HuH-7.5 (cell line): ENCODE data around the gene STAMBPL1.

Experiments used
- DNase-seq: peaks from one replicate; pipeline ENCODE4 v3.0.0; 2011; ENCODE audit warnings: low spot score

STAMBPL1 gene

DNA sequence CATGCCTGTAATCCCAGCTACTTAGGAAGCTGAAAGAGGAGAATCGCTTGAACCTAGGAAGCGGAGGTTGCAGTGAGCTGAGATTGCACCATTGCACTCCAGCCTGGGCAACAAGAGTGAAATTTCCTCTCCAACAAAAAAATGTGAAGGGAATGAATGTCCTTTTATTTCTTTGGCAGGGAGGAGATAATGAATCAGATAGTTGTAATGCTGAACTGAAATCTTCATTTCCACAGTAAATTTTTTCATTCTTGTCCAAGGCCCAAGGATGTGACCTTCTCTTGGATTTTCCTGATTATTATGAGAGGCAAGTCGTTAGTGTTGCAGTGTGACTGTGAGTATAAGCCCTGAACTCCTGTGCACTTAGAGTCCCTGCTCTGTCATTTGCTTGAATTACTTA is 13.6 kb downstream of the STAMBPL1 start:
- no peak for DNase-seq

- no peak for DNase-seq
These were observed 15.2 kb downstream of the STAMBPL1 start for GRCh38 chr10:88895250-88895649.

DNA sequence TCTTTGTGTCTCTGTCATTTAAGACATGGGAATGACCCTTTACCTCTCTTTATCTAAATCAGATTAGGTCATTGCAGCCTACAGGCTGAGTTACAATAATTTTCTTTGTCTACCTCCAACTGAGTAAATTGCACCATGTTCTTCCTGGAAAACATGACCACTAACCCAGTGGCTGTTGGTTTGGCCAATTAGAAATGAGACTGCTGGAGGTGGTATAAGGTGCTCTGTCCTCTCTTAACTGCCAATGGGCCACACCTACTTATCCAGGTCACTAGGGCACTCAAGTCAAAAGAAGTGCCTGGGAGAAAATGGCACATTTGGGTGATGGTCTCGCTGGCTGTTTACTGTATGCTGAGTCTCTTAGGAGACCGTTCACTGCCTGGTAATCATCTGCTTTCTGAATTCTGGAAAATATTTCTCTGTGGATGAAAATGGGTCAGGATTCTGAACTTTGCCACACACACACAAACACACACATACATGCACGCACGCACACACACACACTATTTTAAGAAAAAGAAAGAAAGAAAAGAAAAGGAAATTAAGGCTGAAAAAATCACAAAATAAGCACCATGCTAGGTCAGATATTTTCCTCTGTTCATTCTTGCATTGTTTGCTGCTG is 16.4 kb downstream of the STAMBPL1 start:
- peak; percentile 16 for DNase-seq

DNA sequence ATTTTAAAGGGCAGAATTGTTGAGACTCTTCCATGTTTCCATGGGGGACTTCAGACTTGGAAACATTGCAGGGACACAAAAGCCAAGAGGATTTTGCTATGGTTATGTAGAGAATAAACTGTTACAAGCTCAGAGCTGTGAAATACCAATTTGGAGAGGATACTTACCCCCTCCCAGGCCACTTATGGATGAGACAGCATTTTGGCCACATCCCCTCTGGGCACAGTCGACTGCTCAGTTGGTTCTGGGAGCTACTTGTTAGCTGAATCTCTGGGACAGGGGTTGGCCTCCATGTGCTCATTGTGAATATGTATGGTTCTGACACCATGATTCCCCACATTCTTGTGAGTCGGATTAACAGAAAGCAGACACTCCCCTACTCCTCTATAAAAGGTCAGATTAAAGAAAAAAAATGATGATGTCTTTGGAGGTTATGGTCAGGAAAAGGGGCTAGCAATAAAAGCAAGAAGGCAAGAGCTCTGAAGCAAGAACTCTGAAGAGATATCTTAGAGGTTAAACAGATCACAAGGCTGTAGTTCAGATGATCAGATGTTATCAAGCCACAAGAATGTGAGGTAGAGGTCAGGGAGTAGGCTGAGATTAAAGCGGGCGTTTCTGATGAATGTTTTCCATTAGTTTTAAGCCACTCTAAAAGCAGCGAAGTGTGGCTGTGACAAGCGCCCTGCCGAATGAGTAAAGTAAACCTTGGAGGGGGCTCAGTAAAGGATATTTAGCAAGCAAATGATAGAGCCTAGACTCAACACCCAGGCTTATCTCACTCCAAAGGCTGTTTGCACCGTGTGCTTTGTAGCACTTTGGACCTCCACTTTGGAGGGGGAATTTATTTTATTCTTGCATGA is 17.2 kb downstream of the STAMBPL1 start:
- DNase-seq: no peak

- DNase-seq: no peak
These were observed 18.7 kb downstream of the STAMBPL1 start for GRCh38 chr10:88898727-88899126.

DNA sequence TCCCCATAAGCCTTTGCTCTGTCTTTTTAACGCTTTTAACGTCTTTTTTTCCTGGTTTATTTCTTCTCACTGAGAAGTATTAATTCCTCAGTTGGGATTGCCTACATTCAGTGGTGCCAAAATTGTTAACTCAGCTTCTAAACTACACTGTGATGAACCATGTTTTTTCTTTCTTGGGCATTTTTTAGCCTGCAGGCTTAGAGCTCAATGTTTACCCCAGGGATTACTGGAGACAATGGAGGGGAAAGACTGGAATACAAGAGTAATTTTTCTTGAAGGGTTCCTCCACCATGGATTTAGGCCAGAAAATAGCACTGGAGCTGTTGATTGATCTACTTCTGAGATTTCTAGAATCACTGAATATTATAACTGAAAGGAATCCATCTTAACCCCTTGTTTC is 19.8 kb downstream of the STAMBPL1 start:
- no peak for DNase-seq

DNA sequence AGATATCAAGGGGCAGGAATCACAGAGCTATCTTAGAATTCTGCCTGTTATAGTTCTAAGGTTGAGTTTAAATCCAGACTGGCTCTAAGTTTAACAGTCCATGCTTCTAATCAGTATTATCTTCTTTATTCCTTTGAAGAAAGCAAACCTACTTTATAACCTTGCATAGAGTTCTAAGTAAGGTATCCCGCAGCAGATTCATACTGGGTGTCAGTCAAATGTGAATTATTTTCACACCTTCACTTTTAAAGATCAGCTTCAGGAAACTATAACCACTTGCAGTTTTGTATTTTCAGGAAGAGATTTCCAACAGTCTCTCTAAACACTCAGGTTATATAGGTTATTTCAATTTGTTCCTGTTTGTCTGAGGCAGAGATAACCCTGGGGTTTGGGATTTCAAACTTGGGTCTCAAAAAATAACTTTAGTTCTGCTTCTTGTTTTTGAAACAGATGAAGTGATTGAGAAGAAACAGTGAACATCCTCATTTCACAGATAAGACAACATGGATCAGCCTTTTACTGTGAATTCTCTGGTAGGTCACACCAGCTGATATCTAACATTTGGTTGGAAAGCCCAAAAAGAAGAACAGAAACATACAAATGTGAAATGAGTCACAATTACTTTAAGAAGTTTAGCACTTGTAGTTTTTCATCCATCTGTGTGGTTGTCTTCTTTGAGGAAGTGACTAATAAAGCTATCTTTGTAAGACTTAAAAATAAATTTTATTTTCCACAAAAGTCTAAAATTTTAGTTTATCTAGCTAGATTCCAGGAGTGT is 21.4 kb downstream of the STAMBPL1 start:
- no peak for DNase-seq

- no peak for DNase-seq
These were observed 22.1 kb downstream of the STAMBPL1 start for GRCh38 chr10:88901984-88902789.

GRCh38 chr10:88903715-88904114 is 23.7 kb downstream of the STAMBPL1 start:
- no peak for DNase-seq

DNA sequence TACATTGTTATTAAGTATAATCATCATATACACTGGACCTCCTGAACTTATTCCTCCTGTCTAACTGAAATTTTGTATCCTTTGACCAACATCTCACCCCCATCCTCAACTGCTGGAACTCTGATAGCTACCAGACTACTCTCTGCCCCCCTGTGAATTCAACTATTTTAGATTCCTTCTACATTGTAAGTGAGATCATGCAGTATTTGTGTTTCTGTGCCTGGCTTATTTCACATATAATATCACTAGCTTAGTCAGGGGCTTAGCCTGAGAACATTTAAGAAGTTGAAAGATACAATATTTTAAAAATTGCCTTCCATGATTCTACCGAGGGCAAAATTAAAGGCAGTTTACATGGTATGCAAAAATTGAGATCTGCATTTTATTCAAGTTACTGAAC is 26.9 kb downstream of the STAMBPL1 start:
- DNase-seq: no peak

GRCh38 chr10:88908194-88908593 is 28.1 kb downstream of the STAMBPL1 start:
- no peak for DNase-seq

- DNase-seq: no peak
These were observed 31.1 kb downstream of the STAMBPL1 start for GRCh38 chr10:88911116-88911515.

DNA sequence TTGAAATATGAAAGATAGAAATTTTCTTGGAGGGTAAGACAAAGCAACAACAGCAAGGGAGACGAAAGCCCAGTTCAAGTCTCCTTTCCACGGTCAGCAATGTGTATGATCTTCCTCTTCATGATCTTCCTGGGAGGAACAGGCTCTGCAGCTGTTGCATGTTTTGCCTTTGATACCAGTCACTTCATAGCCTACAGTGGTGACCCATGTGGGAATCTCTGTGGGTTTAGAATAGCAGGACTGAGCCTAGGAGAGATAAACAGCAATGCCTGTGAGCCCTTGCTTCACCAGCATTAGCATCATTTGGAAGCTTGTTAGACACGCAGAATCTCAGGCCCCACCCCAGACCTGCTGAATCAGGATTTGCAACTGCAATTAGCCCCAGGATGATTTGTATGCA is 31.8 kb downstream of the STAMBPL1 start:
- DNase-seq: no peak

DNA sequence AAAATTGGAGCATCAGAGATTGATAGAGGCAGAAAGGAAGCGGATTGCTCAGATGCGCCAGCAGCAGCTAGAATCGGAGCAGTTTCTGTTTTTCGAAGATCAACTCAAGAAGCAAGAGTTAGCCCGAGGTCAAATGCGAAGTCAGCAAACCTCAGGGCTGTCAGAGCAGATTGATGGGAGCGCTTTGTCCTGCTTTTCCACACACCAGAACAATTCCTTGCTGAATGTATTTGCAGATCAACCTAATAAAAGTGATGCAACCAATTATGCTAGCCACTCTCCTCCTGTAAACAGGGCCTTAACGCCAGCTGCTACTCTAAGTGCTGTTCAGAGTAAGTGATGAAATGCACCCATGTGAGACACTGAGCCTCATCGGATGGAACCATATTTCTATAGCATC is 33.1 kb downstream of the STAMBPL1 start:
- DNase-seq: no peak

DNA sequence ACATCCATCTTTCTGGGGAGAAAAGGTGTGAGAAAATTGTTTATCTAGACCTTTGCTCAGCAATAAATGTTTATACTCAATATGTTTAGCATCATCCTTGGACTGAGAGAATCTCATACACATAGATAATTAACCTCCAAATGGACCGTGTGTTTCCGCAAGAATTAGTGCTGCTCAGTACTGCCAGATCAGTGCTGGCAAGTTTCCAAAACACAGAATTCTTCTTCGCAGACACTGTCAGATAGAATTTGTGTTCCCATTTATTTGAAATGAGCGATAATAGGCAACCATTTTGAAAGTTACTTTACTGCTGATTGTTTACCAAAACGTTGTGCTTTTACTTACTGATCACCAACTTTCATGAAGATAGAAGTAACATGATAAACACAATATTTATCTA is 33.7 kb downstream of the STAMBPL1 start:
- no peak for DNase-seq

GRCh38 chr10:88915781-88916180 is 35.7 kb downstream of the STAMBPL1 start:
- no peak for DNase-seq

- DNase-seq: no peak
These were observed 36.2 kb downstream of the STAMBPL1 start for GRCh38 chr10:88916231-88916630.

GRCh38 chr10:88916986-88917385 is 36.9 kb downstream of the STAMBPL1 start:
- DNase-seq: no peak

- no peak for DNase-seq
These were observed 38.3 kb downstream of the STAMBPL1 start for GRCh38 chr10:88918191-88918905.

- DNase-seq: no peak
These were observed 39.0 kb downstream of the STAMBPL1 start for GRCh38 chr10:88919041-88919440.

GRCh38 chr10:88920198-88920597 is 40.2 kb downstream of the STAMBPL1 start:
- no peak for DNase-seq
